22Rv1 (cell line): Measurements from ENCODE around the gene LY6G6C.

ENCODE experiments used
- CTCF ChIP-seq: fragments of 450-650 bp; IDR thresholded peaks from 2 replicates; pipeline ENCODE4 v1.5.1; 2017; ENCODE audit warnings: mild to moderate bottlenecking
- ZFX ChIP-seq: fragments of 450-650 bp; IDR thresholded peaks from 2 replicates; pipeline ENCODE4 v1.6.1; 2017; ENCODE audit warnings: antibody characterized with exemption, borderline replicate concordance

GRCh38 chr6:31690231-31691077, 31.1 kb downstream of the LY6G6C start:
- TF ChIP-seq CTCF (no peak), ZFX (no peak)
